PC-3 (cell line): ENCODE results near the gene N4BP2L1. TPM values are rescaled to one million over a fixed set of nuclear protein-coding genes. Genes with fewer than 3 reads are reported as not detected.
A peak's percentile ranks its signal among the peaks of the same experiment; 100 is the strongest.

Experiments
- ATAC-seq: fragments of 200-7000 bp; cut with Tn5 transposase; 2 replicates; pipeline ENCODE4 v1.9.1; 2020; ENCODE audit warnings: mild to moderate bottlenecking, moderate library complexity
- BruUV-seq: library from RNA; stranded (reverse); fragments of 400-500 nt; replicated peaks from 2 replicates; lab custom pipeline; 2021; lab: Mats Ljungman, UMichigan
- CTCF ChIA-PET: fragments of 300-600 bp; sonication (Branson Sonifier 250); formaldehyde crosslinking; loops from one replicate; lab custom pipeline; 2022; ENCODE audit warnings: antibody characterized with exemption; lab: Charles Lee
- POLR2A ChIA-PET: fragments of 300-600 bp; sonication (Branson Sonifier 250); formaldehyde crosslinking; loops from one replicate; lab custom pipeline; 2022; ENCODE audit warnings: antibody characterized with exemption; ENCODE audit not compliant: unreplicated experiment; lab: Charles Lee
- DNase-seq: peaks from one replicate; pipeline ENCODE4 v3.0.0-alpha.2; 2015
- H2AFZ ChIP-seq: fragments of 300-600 bp; sonication (generic); 2 replicates; pipeline ENCODE4 v1.6.0; 2016; ENCODE audit warnings: antibody characterized with exemption, low read length
- H3F3A ChIP-seq: fragments of 300-600 bp; sonication (generic); one replicate; pipeline ENCODE4 v1.6.0; 2017; ENCODE audit warnings: antibody characterized with exemption, low read length, control low read depth, mild to moderate bottlenecking; ENCODE audit not compliant: unreplicated experiment
- H3K27ac ChIP-seq: fragments of 300-600 bp; sonication (generic); 2 replicates; pipeline ENCODE4 v1.5.1; 2016; ENCODE audit warnings: mild to moderate bottlenecking, low read length
- H3K27me3 ChIP-seq: fragments of 300-600 bp; sonication (generic); 2 replicates; pipeline ENCODE4 v1.6.1; 2016; ENCODE audit warnings: low read length, mixed read lengths
- H3K36me3 ChIP-seq: fragments of 300-600 bp; sonication (generic); 2 replicates; pipeline ENCODE4 v1.6.1; 2016; ENCODE audit warnings: low read depth, mixed run types, low read length, mixed read lengths
- H3K4me1 ChIP-seq: fragments of 300-600 bp; sonication (generic); 2 replicates; pipeline ENCODE4 v1.5.1; 2016; ENCODE audit warnings: low read length; ENCODE audit not compliant: insufficient read depth
- H3K4me2 ChIP-seq: fragments of 300-600 bp; sonication (generic); 2 replicates; pipeline ENCODE4 v1.6.0; 2016; ENCODE audit warnings: low read length
- H3K4me3 ChIP-seq: fragments of 300-600 bp; sonication (generic); 2 replicates; pipeline ENCODE4 v1.5.1; 2016; ENCODE audit warnings: mild to moderate bottlenecking, low read length, mixed read lengths
- H3K79me2 ChIP-seq: fragments of 300-600 bp; sonication (generic); 2 replicates; pipeline ENCODE4 v1.6.1; 2017; ENCODE audit warnings: low read length, mixed read lengths
- H3K9ac ChIP-seq: fragments of 300-600 bp; sonication (generic); 2 replicates; pipeline ENCODE4 v1.6.0; 2016; ENCODE audit warnings: mild to moderate bottlenecking, low read length
- H3K9me2 ChIP-seq: fragments of 300-600 bp; sonication (generic); replicated peaks from 2 replicates; pipeline ENCODE4 v1.6.1; 2016; ENCODE audit warnings: mixed run types, low read length, mixed read lengths
- H3K9me3 ChIP-seq: fragments of 300-600 bp; sonication (generic); 2 replicates; pipeline ENCODE4 v1.6.1; 2016; ENCODE audit warnings: low read length, mixed read lengths
- H4K20me1 ChIP-seq: fragments of 300-600 bp; sonication (generic); 2 replicates; pipeline ENCODE4 v1.6.1; 2016; ENCODE audit warnings: low read length, mixed read lengths
- CTCF ChIP-seq: fragments of 300-600 bp; sonication (generic); conservative IDR thresholded peaks from 2 replicates; pipeline ENCODE4 v1.5.1; 2017; ENCODE audit warnings: antibody characterized with exemption, low read depth, mild to moderate bottlenecking, low read length
- EZH2 ChIP-seq: fragments of 300-600 bp; sonication (generic); IDR thresholded peaks from one replicate; pipeline ENCODE4 v1.6.1; 2017; ENCODE audit warnings: antibody characterized with exemption, mild to moderate bottlenecking, low read length; ENCODE audit not compliant: unreplicated experiment
- EZH2phosphoT487 ChIP-seq: fragments of 300-600 bp; sonication (generic); IDR thresholded peaks from 2 replicates; pipeline ENCODE4 v1.6.1; 2018; ENCODE audit warnings: mild to moderate bottlenecking, antibody characterized with exemption, low read length, borderline replicate concordance
- intact Hi-C: fragments of 100-400 bp; cut with micrococcal nuclease; formaldehyde crosslinking; loops from 2 replicates; pipeline ENCODE4 v1.9.0; 2023
- total RNA-seq: library from RNA; depleted of rRNA; stranded (reverse); fragments of >200 nt; gene quantifications from 2 replicates; pipeline ENCODE4 v1.2.3, GENCODE V29; 2014

N4BP2L1 gene
- total RNA-seq, 1 experiment from 2014 or later: 0.15 TPM

- DNase-seq: no peak
- POLR2A ChIA-PET: no interaction called here
- H3K27me3 ChIP-seq: no peaks in the 10 kb centered on the region
- TF ChIP-seq EZH2 (no peak), EZH2phosphoT487 (no peak), CTCF (no peak)
- H3K9me3 ChIP-seq: no peaks in the 10 kb centered on the region
- peak overlapping the region; percentile 93 for H3K4me2 ChIP-seq
- no TSS peak for BruUV-seq
- CTCF ChIA-PET: no interaction called here
- H3K4me3 ChIP-seq: peak overlapping the region; percentile 80
- peak overlapping the region; percentile 96 for H2AFZ ChIP-seq
- no peak overlapping the region for H3K27ac ChIP-seq
- no peak overlapping the region for H3K9ac ChIP-seq
- H3K4me1 ChIP-seq: peaks cover 8% of the 10 kb centered on the region; the same call in 1 of the 2 replicates
- H3K9me2 ChIP-seq: no peaks in the 10 kb centered on the region
- H3K79me2 ChIP-seq: no peaks in the 10 kb centered on the region
- H4K20me1 ChIP-seq: no peaks in the 10 kb centered on the region
- intact Hi-C loops: loop anchor here (10.0 kb wide), 1 partner anchor 114 kb away; the partner anchor contains the start of genes BRCA2 and ZAR1L
- no peaks in the 10 kb centered on the region for H3F3A ChIP-seq
- H3K36me3 ChIP-seq: no peaks in the 10 kb centered on the region
- ATAC-seq: no peak
Measured at GRCh38 chr13:32428581-32429432, 877 bp upstream of the N4BP2L1 start.

- ChIA-PET POLR2A (interaction anchor here (0.5 to 0.7 kb wide), 2 partner anchors 13 to 95 kb away, joined by 3 read pairs; no protein-coding TSS in a partner anchor), CTCF (no interaction called here)
- TF ChIP-seq EZH2phosphoT487 (no peak), CTCF (no peak), EZH2 (no peak)
- Histone ChIP-seq H3K4me2 (peak overlapping the region; percentile 93), H3F3A (no peaks in the 10 kb centered on the region), H3K4me1 (peaks cover 8% of the 10 kb centered on the region; the same call in 1 of the 2 replicates), H2AFZ (peak overlapping the region; percentile 96), H3K27ac (no peak overlapping the region), H3K9me2 (no peaks in the 10 kb centered on the region), H3K36me3 (no peaks in the 10 kb centered on the region), H3K9ac (peak overlapping the region; percentile 27; the same call in 1 of the 2 replicates), H3K9me3 (no peaks in the 10 kb centered on the region), H3K79me2 (no peaks in the 10 kb centered on the region), H3K4me3 (peak overlapping the region; percentile 80), H3K27me3 (no peaks in the 10 kb centered on the region), H4K20me1 (no peaks in the 10 kb centered on the region)
- ATAC-seq (peak; percentile 46), DNase-seq (no peak)
- intact Hi-C loops: loop anchor here (10.0 kb wide), 1 partner anchor 112 kb away; the partner anchor contains the start of genes BRCA2 and ZAR1L
- no TSS peak for BruUV-seq
Measured at GRCh38 chr13:32426990-32427851, 709 bp downstream of the N4BP2L1 start.
